Lung (tissue), 12 donors: ENCODE measurements around the gene SLC25A29. TPM values are rescaled to one million over a fixed set of nuclear protein-coding genes. Genes with fewer than 3 reads are reported as not detected.

ENCODE experiments used
- ATAC-seq: fragments of 200-7000 bp; cut with Tn5 transposase; one replicate; pipeline ENCODE4 v1.9.1; 2020; ENCODE audit warnings: moderate number of reproducible peaks; ENCODE audit not compliant: insufficient read depth, low FRiP score
- DNase-seq, 3 donors: peaks; one replicate each; pipeline ENCODE4 v3.0.0-alpha.2; 2013 to 2017
- H3K27ac ChIP-seq, 2 donors: one replicate each; pipeline ENCODE4 v1.5.1; 2013; ENCODE audit warnings: mild to moderate bottlenecking in 2 of 2, moderate library complexity in 2 of 2, control low read depth in 1 of 2, inconsistent platforms in 1 of 2, low read depth in 1 of 2, low read length in 1 of 2
- H3K27me3 ChIP-seq, 3 donors: one replicate each; pipeline ENCODE4 v1.5.1; 2013; ENCODE audit warnings: low read length in 2 of 3; ENCODE audit not compliant: control insufficient read depth in 3 of 3, insufficient read depth in 3 of 3
- H3K36me3 ChIP-seq, 4 donors: one replicate each; pipeline ENCODE4 v1.5.1; 2013; ENCODE audit warnings: low read length in 4 of 4, mild to moderate bottlenecking in 1 of 4, moderate library complexity in 1 of 4; ENCODE audit not compliant: control insufficient read depth in 4 of 4, insufficient read depth in 4 of 4
- H3K4me1 ChIP-seq, 5 donors: one replicate each; pipeline ENCODE4 v1.5.1; 2013; ENCODE audit warnings: low read length in 5 of 5, mild to moderate bottlenecking in 2 of 5, moderate library complexity in 1 of 5; ENCODE audit not compliant: control insufficient read depth in 5 of 5, insufficient read depth in 5 of 5
- H3K4me3 ChIP-seq: one replicate; pipeline ENCODE4 v1.5.1; 2013; ENCODE audit warnings: mild to moderate bottlenecking, control low read depth, moderate library complexity
- H3K9ac ChIP-seq, 2 donors: one replicate each; pipeline ENCODE4 v1.5.1; 2013; ENCODE audit warnings: low read length in 2 of 2, control low read depth in 1 of 2; ENCODE audit not compliant: insufficient read depth in 1 of 2
- H3K9me3 ChIP-seq, 4 donors: one replicate each; pipeline ENCODE4 v1.5.1; 2013; ENCODE audit warnings: low read length in 3 of 4, mild to moderate bottlenecking in 1 of 4, moderate library complexity in 1 of 4; ENCODE audit not compliant: control insufficient read depth in 4 of 4, insufficient read depth in 3 of 4
- WGBS, 2 donors: extraction: QIAGEN DNeasy Blood & Tissue Kit; methylation state at CpG; one replicate each; pipeline ENCODE4 v1.1.7; 2013; 5-methylcytosine and 5-hydroxymethylcytosine counted together
- polyA plus RNA-seq, 2 donors: library from polyadenylated mRNA; stranded (reverse); fragments of 200-250 nt; gene quantifications; one replicate each; pipeline ENCODE4 v1.2.1, GENCODE V29; 2013
- total RNA-seq, 2 donors: library from RNA; depleted of rRNA in 1 of 2; stranded (reverse); fragments of >200 nt in 1 of 2; gene quantifications; one replicate each; pipeline ENCODE4 v1.2.1, GENCODE V29; 2014 to 2021
- TF ChIP-seq, protein P1 (sequence below): IDR thresholded peaks from 2 replicates; pipeline ENCODE4 v1.5.1; 2012; ENCODE audit warnings: mild to moderate bottlenecking; ENCODE audit errors: control extremely low read depth, extremely low read depth
- donor health status: control.
- donor health status: control.
- donor health status: Bipolar disorder and iron deficiency.
- donor health status: healthy.
- donor health status: DM: yes; HTN: yes; CAD: no.

SLC25A29 gene
- total and polyA plus RNA-seq, 4 donors, result 34.6 to 91.0 (median 60.5) TPM

DNA sequence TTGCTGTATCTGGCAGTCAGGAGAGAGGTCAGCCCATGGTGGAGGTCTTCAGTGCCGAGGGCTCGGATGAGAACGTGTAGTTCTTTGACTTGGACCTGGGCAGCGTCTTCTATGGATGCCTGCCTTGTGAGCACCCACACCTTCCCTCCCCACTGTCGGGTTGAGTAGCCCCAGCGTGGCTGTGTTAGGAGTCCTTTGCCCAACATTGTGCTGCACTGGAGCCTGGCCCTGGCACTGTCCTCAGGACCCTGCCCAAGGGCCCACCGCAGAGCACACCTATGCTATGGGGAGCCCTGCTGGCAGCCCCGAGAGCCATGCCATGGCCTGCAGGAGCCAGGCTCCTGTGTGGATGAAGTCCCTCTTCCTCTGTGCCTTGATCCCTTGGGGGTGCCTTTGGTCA is 26.7 kb downstream of the SLC25A29 start:
- Histone ChIP-seq H3K4me1 (peaks cover 0 to 14% (median 8%) of the 10 kb centered on the region in 5 donors), H3K27me3 (no peaks in the 10 kb centered on the region), H3K4me3 (no peak overlapping the region), H3K27ac (peak overlapping the region in 1 of 2 donors; percentile 71), H3K9ac (no peak overlapping the region), H3K9me3 (no peaks in the 10 kb centered on the region), H3K36me3 (peaks cover 0 to 12% (median 5%) of the 10 kb centered on the region in 4 donors)
- TF ChIP-seq, protein P1, sequence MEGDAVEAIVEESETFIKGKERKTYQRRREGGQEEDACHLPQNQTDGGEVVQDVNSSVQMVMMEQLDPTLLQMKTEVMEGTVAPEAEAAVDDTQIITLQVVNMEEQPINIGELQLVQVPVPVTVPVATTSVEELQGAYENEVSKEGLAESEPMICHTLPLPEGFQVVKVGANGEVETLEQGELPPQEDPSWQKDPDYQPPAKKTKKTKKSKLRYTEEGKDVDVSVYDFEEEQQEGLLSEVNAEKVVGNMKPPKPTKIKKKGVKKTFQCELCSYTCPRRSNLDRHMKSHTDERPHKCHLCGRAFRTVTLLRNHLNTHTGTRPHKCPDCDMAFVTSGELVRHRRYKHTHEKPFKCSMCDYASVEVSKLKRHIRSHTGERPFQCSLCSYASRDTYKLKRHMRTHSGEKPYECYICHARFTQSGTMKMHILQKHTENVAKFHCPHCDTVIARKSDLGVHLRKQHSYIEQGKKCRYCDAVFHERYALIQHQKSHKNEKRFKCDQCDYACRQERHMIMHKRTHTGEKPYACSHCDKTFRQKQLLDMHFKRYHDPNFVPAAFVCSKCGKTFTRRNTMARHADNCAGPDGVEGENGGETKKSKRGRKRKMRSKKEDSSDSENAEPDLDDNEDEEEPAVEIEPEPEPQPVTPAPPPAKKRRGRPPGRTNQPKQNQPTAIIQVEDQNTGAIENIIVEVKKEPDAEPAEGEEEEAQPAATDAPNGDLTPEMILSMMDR, result no peak
- 90% methylated on average over 8 of the region's 8 CpGs for WGBS, 2 donors
- ATAC-seq (no peak), DNase-seq (no peak)

DNA sequence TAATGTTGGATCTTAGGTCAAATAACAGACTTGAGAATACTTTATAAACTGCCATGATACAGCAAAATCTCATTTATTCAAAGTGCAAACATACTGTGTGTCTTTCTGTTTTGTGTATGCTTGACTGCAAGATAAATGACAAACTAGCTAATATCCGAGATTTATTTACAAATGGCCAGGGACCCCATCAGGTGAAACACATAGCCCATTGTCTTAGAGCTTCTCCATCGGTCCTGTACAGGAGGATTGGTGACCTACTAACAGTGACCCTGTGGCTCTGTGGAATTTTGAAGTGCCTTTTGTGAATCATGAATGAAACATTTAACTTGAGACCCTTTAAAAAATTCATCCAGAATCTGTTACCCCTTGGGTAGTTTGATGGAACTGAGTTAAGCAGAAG is 27.1 kb downstream of the SLC25A29 start:
- Histone ChIP-seq H3K9me3 (no peaks in the 10 kb centered on the region), H3K9ac (no peak overlapping the region), H3K4me3 (no peak overlapping the region), H3K36me3 (peaks cover 0 to 12% (median 7%) of the 10 kb centered on the region in 4 donors), H3K4me1 (peaks cover 0 to 14% (median 8%) of the 10 kb centered on the region in 5 donors), H3K27ac (peak overlapping the region in 1 of 2 donors; percentile 71), H3K27me3 (no peaks in the 10 kb centered on the region)
- DNase-seq (no peak), ATAC-seq (no peak)
- TF ChIP-seq, protein P1, result no peak
- 62 to 71% methylated on average over 2 of the region's 2 CpGs for WGBS, 2 donors

DNA sequence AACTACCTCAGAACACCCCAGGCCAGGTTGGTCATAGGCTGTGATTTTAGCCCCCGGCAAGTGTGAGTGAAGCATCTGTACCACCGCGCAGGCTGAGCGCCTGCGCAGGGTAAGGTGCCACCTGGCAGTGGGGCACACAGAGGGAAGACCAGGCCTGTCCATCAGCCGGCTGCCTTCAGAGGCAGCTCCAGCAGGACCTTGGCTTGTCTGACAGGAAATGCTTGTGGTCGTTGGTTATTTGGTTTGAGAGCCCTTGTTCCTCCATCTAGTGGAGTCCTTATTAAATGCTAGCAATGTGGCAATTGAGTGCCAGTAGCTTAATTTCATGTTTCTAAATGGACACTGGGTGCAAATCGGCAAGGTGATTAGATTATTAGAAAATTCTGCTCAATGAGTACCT is 27.5 kb downstream of the SLC25A29 start:
- Histone ChIP-seq H3K4me1 (peaks cover 0 to 14% (median 8%) of the 10 kb centered on the region in 5 donors), H3K27ac (no peak overlapping the region), H3K9ac (no peak overlapping the region), H3K9me3 (no peaks in the 10 kb centered on the region), H3K27me3 (no peaks in the 10 kb centered on the region), H3K36me3 (peaks cover 0 to 12% (median 7%) of the 10 kb centered on the region in 4 donors), H3K4me3 (no peak overlapping the region)
- TF ChIP-seq, protein P1, result no peak
- ATAC-seq (peak; percentile 51), DNase-seq (peak in 1 of 3 donors; percentile 47)
- WGBS, 2 donors, result 27 to 28% methylated on average over 8 of the region's 8 CpGs

DNA sequence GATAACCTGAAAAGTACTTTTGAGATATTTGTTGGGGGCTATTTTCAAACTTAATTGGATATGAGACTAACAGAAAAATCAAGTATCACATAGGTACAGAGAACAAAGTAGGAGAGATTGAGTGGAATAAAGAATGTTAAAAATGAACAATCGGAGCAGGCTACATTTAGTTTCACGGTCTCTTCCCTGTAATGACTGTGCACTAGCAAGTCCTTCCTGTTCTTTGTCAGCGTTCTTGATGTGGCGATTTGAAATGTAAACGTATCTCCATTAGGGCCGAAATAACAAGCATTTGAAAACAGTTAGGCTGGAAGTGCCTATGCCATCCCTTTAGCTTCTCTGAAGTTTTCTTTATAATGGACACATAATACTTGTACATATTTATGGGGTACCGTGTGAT is 31.0 kb downstream of the SLC25A29 start:
- DNase-seq, result no peak
- ATAC-seq, result no peak
- WGBS, 2 donors, result 23 to 39% methylated on average over 7 of the region's 7 CpGs
- Histone ChIP-seq H3K9me3 (no peaks in the 10 kb centered on the region), H3K9ac (no peak overlapping the region), H3K27me3 (no peaks in the 10 kb centered on the region), H3K4me3 (no peak overlapping the region), H3K36me3 (peaks cover 0 to 10% (median 7%) of the 10 kb centered on the region in 4 donors), H3K4me1 (peaks cover 0 to 8% (median 5%) of the 10 kb centered on the region in 5 donors), H3K27ac (no peak overlapping the region)
- TF ChIP-seq, protein P1, result no peak
